Endodermal cell (in vitro differentiated cells): Measurements from ENCODE around the gene BCAM. TPM values are rescaled to one million over a fixed set of nuclear protein-coding genes. Genes with fewer than 3 reads are reported as not detected.

Experiments used
- DNase-seq: peaks from one replicate; pipeline ENCODE4 v3.0.0-alpha.2; 2017
- H3K27ac ChIP-seq: 2 replicates; pipeline ENCODE4 v1.5.1; 2013; ENCODE audit warnings: mild to moderate bottlenecking, low read depth, low read length, moderate library complexity
- H3K27me3 ChIP-seq: 2 replicates; pipeline ENCODE4 v1.6.1; 2013; ENCODE audit warnings: mild to moderate bottlenecking, low read length, moderate library complexity; ENCODE audit not compliant: insufficient read depth, control insufficient read depth, poor library complexity, severe bottlenecking
- H3K36me3 ChIP-seq: 2 replicates; pipeline ENCODE4 v1.7.0; 2013; ENCODE audit warnings: mild to moderate bottlenecking, low read length, moderate library complexity; ENCODE audit not compliant: control insufficient read depth, insufficient read depth
- H3K4me1 ChIP-seq: one replicate; pipeline ENCODE4 v1.7.0; 2013; ENCODE audit warnings: low read length; ENCODE audit not compliant: control insufficient read depth, insufficient read depth
- H3K4me3 ChIP-seq: 2 replicates; pipeline ENCODE4 v1.5.1; 2013; ENCODE audit warnings: mild to moderate bottlenecking, low read length, moderate library complexity
- H3K9ac ChIP-seq: 2 replicates; pipeline ENCODE4 v1.6.1; 2013; ENCODE audit warnings: mild to moderate bottlenecking, low read length, moderate library complexity; ENCODE audit not compliant: poor library complexity, severe bottlenecking; ENCODE audit errors: extremely low read depth
- H3K9me3 ChIP-seq: 2 replicates; pipeline ENCODE4 v1.6.1; 2013; ENCODE audit warnings: mild to moderate bottlenecking, low read length, moderate library complexity; ENCODE audit not compliant: control insufficient read depth
- H3K27ac Mint-ChIP-seq: 2 replicates; pipeline ENCODE4 v1.8.0; 2020; ENCODE audit warnings: mixed read lengths
- H3K27me3 Mint-ChIP-seq: 2 replicates; pipeline ENCODE4 v1.8.0; 2021; ENCODE audit warnings: mild to moderate bottlenecking, mixed read lengths; ENCODE audit not compliant: insufficient read depth
- H3K36me3 Mint-ChIP-seq: 2 replicates; pipeline ENCODE4 v1.8.0; 2020; ENCODE audit warnings: low read depth, mixed read lengths
- H3K4me1 Mint-ChIP-seq: 2 replicates; pipeline ENCODE4 v1.8.0; 2020; ENCODE audit warnings: mixed read lengths
- H3K4me3 Mint-ChIP-seq: 2 replicates; pipeline ENCODE4 v1.8.0; 2020; ENCODE audit warnings: mild to moderate bottlenecking, moderate library complexity, mixed read lengths
- H3K9me3 Mint-ChIP-seq: 2 replicates; pipeline ENCODE4 v1.8.0; 2020; ENCODE audit warnings: mild to moderate bottlenecking, mixed read lengths
- CTCF ChIP-seq: fragments of 200-600 bp; sonication (generic); conservative IDR thresholded peaks from 2 replicates; pipeline ENCODE4 v1.5.0; 2021; ENCODE audit warnings: antibody characterized with exemption, mild to moderate bottlenecking
- WGBS, 2 experiments: methylation state at CpG; one replicate each; pipeline versions ENCODE4 v1.1.5 to v1.1.7; 2013; ENCODE audit warnings: missing lambda C conversion rate in 2 of 2, mixed read lengths in 1 of 2; ENCODE audit not compliant: insufficient coverage in 1 of 2, insufficient read length in 1 of 2; 5-methylcytosine and 5-hydroxymethylcytosine counted together
- total RNA-seq, 2 donors: library from RNA; stranded (reverse); fragmentation: NEBNext Ultra II Directional in 1 of 2; extraction: Animal tissue kit (Norgen Biotek cat#: 25700) in 1 of 2; gene quantifications; 2 replicates in 1 of 2; 3 replicates in 1 of 2; pipeline ENCODE4 v1.2.1, GENCODE V29; 2021

Gene BCAM
- total RNA-seq, 2 donors from 2014 or later: 62.9 to 64.0 TPM

- Mint-ChIP-seq H3K27me3 (no peaks in the 10 kb centered on the region), H3K27ac (peak overlapping the region; percentile 83), H3K36me3 (peaks cover 83% of the 10 kb centered on the region), H3K9me3 (no peaks in the 10 kb centered on the region), H3K4me3 (no peak overlapping the region), H3K4me1 (no peaks in the 10 kb centered on the region)
- Histone ChIP-seq H3K27ac (no peak overlapping the region), H3K9ac (no peak overlapping the region), H3K36me3 (peaks cover 91% of the 10 kb centered on the region), H3K4me1 (no peaks in the 10 kb centered on the region), H3K9me3 (no peaks in the 10 kb centered on the region), H3K27me3 (no peaks in the 10 kb centered on the region), H3K4me3 (no peak overlapping the region)
- WGBS, 2 experiments: 94 to 98% methylated on average over 9 to 13 of the region's 13 CpGs
- TF ChIP-seq CTCF: no peak
- no peak for DNase-seq
These were observed 61.0 kb downstream of the BCAM start for GRCh38 chr19:44869733-44870470.

Other genes with a start within 250 kb of the BCAM start
- not detected for gene IGSF23, start 195.5 kb upstream of the BCAM start, total RNA-seq
- gene PVR, start 165.2 kb upstream of the BCAM start, total RNA-seq: 10 to 100 TPM; 21.2 to 31.6 TPM
- 1 to 10 TPM; 2.2 to 2.8 TPM for gene CEACAM19, start 137.6 kb upstream of the BCAM start, total RNA-seq
- not detected for gene CEACAM16, start 110.0 kb upstream of the BCAM start, total RNA-seq
- 1 to 10 TPM; 1.8 to 6.2 TPM for gene BCL3, start 60.4 kb upstream of the BCAM start, total RNA-seq
- 10 to 100 TPM in 1 of 2 donors, 1 to 10 TPM in 1; 6.6 to 15.5 TPM for gene CBLC, start 31.2 kb upstream of the BCAM start, total RNA-seq
- gene NECTIN2, start 37.2 kb downstream of the BCAM start, total RNA-seq: 100 to 1,000 TPM; 248 to 260 TPM
- 10 to 100 TPM; 88.1 to 93.8 TPM for gene TOMM40, start 82.2 kb downstream of the BCAM start, total RNA-seq
- 1,000 to 10,000 TPM; 2,216 to 2,598 TPM for gene APOE, start 96.7 kb downstream of the BCAM start, total RNA-seq
- gene APOC1, start 105.5 kb downstream of the BCAM start, total RNA-seq: 1,000 to 10,000 TPM in 1 of 2 donors, 100 to 1,000 TPM in 1; 914 to 1,040 TPM
- gene APOC4, start 133.1 kb downstream of the BCAM start, total RNA-seq: not detected
- gene APOC2, start 136.9 kb downstream of the BCAM start, total RNA-seq: under 1 TPM in 1 of 2 donors, not detected in 1; 0.70 TPM
- gene CLPTM1, start 146.3 kb downstream of the BCAM start, total RNA-seq: 10 to 100 TPM; 82.7 to 94.4 TPM
- 10 to 100 TPM in 1 of 2 donors, 1 to 10 TPM in 1; 9.5 to 14.5 TPM for gene RELB, start 192.4 kb downstream of the BCAM start, total RNA-seq
- gene CLASRP, start 229.9 kb downstream of the BCAM start, total RNA-seq: 10 to 100 TPM; 67.1 to 90.3 TPM